A549 (cell line): Measurements from ENCODE around the gene TSPAN5. TPM values are rescaled to one million over a fixed set of nuclear protein-coding genes. Genes with fewer than 3 reads are reported as not detected.
A peak's percentile ranks its signal among the peaks of the same experiment; 100 is the strongest.

Source experiments
- ATAC-seq, 2 experiments: fragments of 200-7000 bp in 1 of 2; fragments of >200 bp in 1 of 2; cut with Nextera tagmentation in 1 of 2; cut with Tn5 transposase in 1 of 2; 3 replicates each; pipeline versions ENCODE4 v1.8.0 to v1.9.1; 2018 to 2020; ENCODE audit warnings: mild to moderate bottlenecking in 1 of 2, moderate library complexity in 1 of 2
- CTCF ChIA-PET: fragments of 300-600 bp; sonication (Branson Sonifier 250); formaldehyde crosslinking; extraction: SDS; loops from one replicate; lab custom pipeline; 2021; ENCODE audit warnings: antibody characterized with exemption, inconsistent platforms; lab: Yijun Ruan, JAX
- POLR2A ChIA-PET: fragments of 350-600 bp; formaldehyde crosslinking; extraction: SDS; loops from one replicate; lab custom pipeline; 2021; ENCODE audit warnings: antibody characterized with exemption, inconsistent platforms; lab: Yijun Ruan, JAX
- DNase-seq, 2 experiments: peaks; one replicate each; pipeline versions ENCODE4 v3.0.0 to v3.0.0-alpha.2; 2011 to 2016; ENCODE audit warnings: low read depth in 1 of 2, low spot score in 1 of 2
- FAIRE-seq: peaks from 2 replicates; lab custom pipeline; 2011; peaks lifted over from hg19 to GRCh38; lab: Jason Lieb, UNC
- H3K27ac ChIP-seq, 2 experiments: fragments of >200 bp; sonication (Bioruptor Twin); formaldehyde crosslinking; 3 replicates each; pipeline ENCODE4 v1.5.1; 2016 to 2017
- H3K4me1 ChIP-seq: fragments of >200 bp; sonication (Bioruptor Twin); formaldehyde crosslinking; 3 replicates; pipeline ENCODE4 v1.6.1; 2016
- H3K4me2 ChIP-seq: fragments of >200 bp; sonication (Bioruptor Twin); formaldehyde crosslinking; 3 replicates; pipeline ENCODE4 v1.6.1; 2016
- H3K4me3 ChIP-seq: fragments of >200 bp; sonication (Bioruptor Twin); formaldehyde crosslinking; 3 replicates; pipeline ENCODE4 v1.5.1; 2016
- H3K9me3 ChIP-seq: fragments of >200 bp; sonication (Bioruptor Twin); formaldehyde crosslinking; 3 replicates; pipeline ENCODE4 v1.6.1; 2016
- CHD4 ChIP-seq: fragments of 200-600 bp; sonication (generic); IDR thresholded peaks from 2 replicates; pipeline ENCODE4 v1.6.1; 2016; ENCODE audit warnings: antibody characterized with exemption, mild to moderate bottlenecking, borderline replicate concordance
- EHMT2 ChIP-seq: fragments of 200-600 bp; sonication (generic); IDR thresholded peaks from 2 replicates; pipeline ENCODE4 v1.6.1; 2016; ENCODE audit warnings: antibody characterized with exemption, low read depth, mild to moderate bottlenecking, moderate library complexity
- ESRRA ChIP-seq: fragments of 150-350 bp; IDR thresholded peaks from 2 replicates; pipeline ENCODE4 v1.6.1; 2014; ENCODE audit warnings: mild to moderate bottlenecking, low read length, borderline replicate concordance
- FOSB ChIP-seq: fragments of 250-450 bp; sonication (Bioruptor Pico); IDR thresholded peaks from 2 replicates; pipeline ENCODE4 v1.5.0; 2020; ENCODE audit warnings: mild to moderate bottlenecking, moderate library complexity
- FOSL2 ChIP-seq, 2 experiments: fragments of 450-650 bp in 1 of 2; fragments of >200 bp in 1 of 2; sonication (Bioruptor Twin) in 1 of 2; formaldehyde crosslinking; IDR thresholded peaks; 2 replicates each; pipeline versions ENCODE4 v1.5.0 to v1.6.1; 2016 to 2020; ENCODE audit warnings: mild to moderate bottlenecking in 1 of 2, moderate library complexity in 1 of 2
- GATA3 ChIP-seq: IDR thresholded peaks from 2 replicates; pipeline ENCODE4 v1.6.1; 2012; ENCODE audit warnings: borderline replicate concordance
- HOXB13 ChIP-seq: fragments of 250-450 bp; sonication (Bioruptor Pico); IDR thresholded peaks from 2 replicates; pipeline ENCODE4 v1.5.0; 2020; ENCODE audit warnings: low read depth, mild to moderate bottlenecking, moderate library complexity
- JUNB ChIP-seq: fragments of >200 bp; sonication (Bioruptor Twin); formaldehyde crosslinking; IDR thresholded peaks from 2 replicates; pipeline ENCODE4 v1.6.1; 2016
- MAFK ChIP-seq: fragments of 450-650 bp; IDR thresholded peaks from 2 replicates; pipeline ENCODE4 v1.6.1; 2014; ENCODE audit not compliant: partially characterized antibody
- MAZ ChIP-seq: fragments of 150-350 bp; IDR thresholded peaks from 2 replicates; pipeline ENCODE4 v1.6.1; 2014; ENCODE audit warnings: antibody characterized with exemption, low read depth, low read length, borderline replicate concordance
- NFE2L2 ChIP-seq: fragments of 150-350 bp; conservative IDR thresholded peaks from 2 replicates; pipeline ENCODE4 v1.6.1; 2014; ENCODE audit warnings: low read length
- PBX3 ChIP-seq: IDR thresholded peaks from 2 replicates; pipeline ENCODE4 v1.6.1; 2012
- RAD21 ChIP-seq, 2 experiments: fragments of >200 bp in 1 of 2; sonication (Bioruptor Twin) in 1 of 2; formaldehyde crosslinking in 1 of 2; IDR thresholded peaks in 1 of 2; conservative IDR thresholded peaks in 1 of 2; 2 replicates in 1 of 2; 3 replicates in 1 of 2; pipeline ENCODE4 v1.6.1; 2012 to 2018; ENCODE audit warnings: inconsistent platforms in 1 of 2
- RCOR1 ChIP-seq: fragments of 150-350 bp; IDR thresholded peaks from 2 replicates; pipeline ENCODE4 v1.6.1; 2014; ENCODE audit warnings: antibody characterized with exemption, low read length, low read depth
- RNF2 ChIP-seq: fragments of 200-600 bp; sonication (generic); IDR thresholded peaks from 2 replicates; pipeline ENCODE4 v1.6.1; 2016; ENCODE audit warnings: low read depth, mild to moderate bottlenecking, antibody characterized with exemption, moderate library complexity, borderline replicate concordance
- SMC3 ChIP-seq: fragments of >200 bp; sonication (Bioruptor Twin); formaldehyde crosslinking; IDR thresholded peaks from 3 replicates; pipeline ENCODE4 v1.6.1; 2018; ENCODE audit warnings: inconsistent platforms
- SREBF2 ChIP-seq: fragments of 450-650 bp; IDR thresholded peaks from 2 replicates; pipeline ENCODE4 v1.6.1; 2014; ENCODE audit warnings: mild to moderate bottlenecking, moderate library complexity
- ZC3H11A ChIP-seq: fragments of 450-650 bp; IDR thresholded peaks from 2 replicates; pipeline ENCODE4 v1.6.1; 2014; ENCODE audit warnings: antibody characterized with exemption, mild to moderate bottlenecking
- ZNF302 ChIP-seq: fragments of 250-450 bp; sonication (Bioruptor Pico); IDR thresholded peaks from 2 replicates; pipeline ENCODE4 v1.9.0; 2021; ENCODE audit warnings: inconsistent platforms, mild to moderate bottlenecking, moderate library complexity
- ZSCAN20 ChIP-seq: fragments of 250-450 bp; sonication (Bioruptor Pico); IDR thresholded peaks from 2 replicates; pipeline ENCODE4 v1.8.0; 2022; ENCODE audit warnings: mild to moderate bottlenecking, moderate library complexity
- WGBS: methylation state at CpG from one replicate; pipeline ENCODE4 v1.1.6; 2017; ENCODE audit errors: missing lambda C conversion rate; 5-methylcytosine and 5-hydroxymethylcytosine counted together
- polyA plus RNA-seq, 4 experiments: library from polyadenylated mRNA; depleted of rRNA in 3 of 4; stranded (reverse); fragments of >200 nt; fragmentation: RNase III in 1 of 4; extraction: RNeasy Plus Mini Kit Qiagen cat#74134 plus additional on column Dnase treatment in 1 of 4; gene quantifications; 2 replicates in 3 of 4; 3 replicates in 1 of 4; pipeline ENCODE4 v1.2.3, GENCODE V29; 2011 to 2017
- TF ChIP-seq, protein P1 (sequence below): IDR thresholded peaks from 2 replicates; pipeline ENCODE4 v1.6.1; 2012; ENCODE audit warnings: low read depth, borderline replicate concordance
- TF ChIP-seq, protein P2 (sequence below): fragments of 450-650 bp; IDR thresholded peaks from 2 replicates; pipeline ENCODE4 v1.6.1; 2014; ENCODE audit warnings: antibody characterized with exemption
- TF ChIP-seq, protein P3 (sequence below): IDR thresholded peaks from 2 replicates; pipeline ENCODE4 v1.6.1; 2012
- TF ChIP-seq, protein P4 (sequence below): fragments of 150-350 bp; IDR thresholded peaks from 2 replicates; pipeline ENCODE4 v1.6.1; 2014; ENCODE audit warnings: low read depth, mild to moderate bottlenecking, low read length

TSPAN5 gene
- polyA plus RNA-seq, 2 of the 4 experiments (the other 2 are of a cell fraction), result 9.5 to 12.4 TPM

- no peak for TF ChIP-seq PBX3
Measured at GRCh38 chr4:98524230-98524629, 134.2 kb downstream of the TSPAN5 start (continued).

DNA sequence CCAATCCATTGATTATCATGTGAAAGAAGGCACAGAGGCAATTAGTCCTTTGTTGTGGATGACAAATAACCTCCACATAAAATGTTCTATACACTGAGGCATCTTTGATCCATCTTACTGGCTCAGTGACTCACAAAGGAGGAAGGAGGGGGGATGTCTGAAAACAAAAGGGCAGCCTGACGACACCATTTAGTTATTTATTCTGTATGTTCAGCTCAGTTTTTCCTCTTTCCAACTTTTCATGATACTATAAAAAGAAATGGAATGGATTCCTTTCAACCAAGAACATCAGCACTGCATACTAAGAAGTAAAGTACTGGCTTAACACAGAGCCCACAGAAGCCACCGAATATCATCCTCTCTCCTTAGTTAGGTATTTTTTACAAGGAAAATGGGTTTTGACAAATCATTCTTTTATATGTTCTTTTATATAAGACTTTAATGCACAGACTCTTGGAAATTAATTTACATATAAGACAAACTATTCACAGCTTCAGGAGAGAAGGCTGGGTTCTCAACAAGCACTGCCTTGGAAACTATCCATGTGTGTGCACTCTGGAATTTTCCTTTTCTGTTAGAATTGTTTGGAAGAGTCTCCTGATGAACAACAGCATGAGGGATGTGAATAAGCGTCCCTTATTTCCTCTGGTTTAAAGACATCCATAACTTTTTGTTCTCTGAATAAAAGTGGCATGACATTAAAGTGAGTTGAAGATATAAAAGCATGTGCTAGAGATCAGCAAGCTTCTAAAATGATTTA is 135.6 kb downstream of the TSPAN5 start:
- DNase-seq (peak in 1 of 2 experiments; percentile 38), FAIRE-seq (no peak), ATAC-seq (peak in 1 of 2 experiments; percentile 77; a peak in 3 of 6 replicates)
- H3K27ac ChIP-seq, result peak overlapping the region; percentile 73 to 79
- no peaks in the 10 kb centered on the region for H3K9me3 ChIP-seq
- peak overlapping the region; percentile 77 for H3K4me2 ChIP-seq
- H3K4me3 ChIP-seq, result no peak overlapping the region
- TF ChIP-seq GATA3 (peak; percentile 35; the same call in 1 of the 2 replicates), FOSL2 (IDR thresholded peaks at IDR 0.05) (no peak), FOSL2 (CRISPR knock-in tag; IDR thresholded peaks at IDR 0.05) (peak; percentile 59), JUNB (peak; percentile 58; the same call in 1 of the 2 replicates), FOSB (CRISPR knock-in tag) (no peak), SREBF2 (no peak)
- TF ChIP-seq, protein P1, sequence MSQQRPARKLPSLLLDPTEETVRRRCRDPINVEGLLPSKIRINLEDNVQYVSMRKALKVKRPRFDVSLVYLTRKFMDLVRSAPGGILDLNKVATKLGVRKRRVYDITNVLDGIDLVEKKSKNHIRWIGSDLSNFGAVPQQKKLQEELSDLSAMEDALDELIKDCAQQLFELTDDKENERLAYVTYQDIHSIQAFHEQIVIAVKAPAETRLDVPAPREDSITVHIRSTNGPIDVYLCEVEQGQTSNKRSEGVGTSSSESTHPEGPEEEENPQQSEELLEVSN, result no peak
- peaks cover 45% of the 10 kb centered on the region for H3K4me1 ChIP-seq
- ChIA-PET POLR2A (no interaction called here), CTCF (interaction anchor here (0.5 to 1.3 kb wide), 2 partner anchors 55 to 403 kb away, joined by 3 to 6 read pairs; no protein-coding TSS in a partner anchor)
- WGBS, result 14% methylated on average over 3 of the region's 3 CpGs

GRCh38 chr4:98522062-98522461 is 136.3 kb downstream of the TSPAN5 start:
- 53% methylated on average over 5 of the region's 5 CpGs for WGBS
- ChIA-PET POLR2A (no interaction called here), CTCF (interaction anchor here (1.3 kb wide), 1 partner anchor 54 kb away, joined by 6 read pairs; no protein-coding TSS in a partner anchor)
- no peak for TF ChIP-seq MAZ
- no peak for TF ChIP-seq ZC3H11A
- TF ChIP-seq ZNF302 (CRISPR knock-in tag), result no peak
- TF ChIP-seq RCOR1, result no peak
- TF ChIP-seq ZSCAN20 (CRISPR knock-in tag), result no peak
- TF ChIP-seq NFE2L2, result no peak
- TF ChIP-seq, protein P2, sequence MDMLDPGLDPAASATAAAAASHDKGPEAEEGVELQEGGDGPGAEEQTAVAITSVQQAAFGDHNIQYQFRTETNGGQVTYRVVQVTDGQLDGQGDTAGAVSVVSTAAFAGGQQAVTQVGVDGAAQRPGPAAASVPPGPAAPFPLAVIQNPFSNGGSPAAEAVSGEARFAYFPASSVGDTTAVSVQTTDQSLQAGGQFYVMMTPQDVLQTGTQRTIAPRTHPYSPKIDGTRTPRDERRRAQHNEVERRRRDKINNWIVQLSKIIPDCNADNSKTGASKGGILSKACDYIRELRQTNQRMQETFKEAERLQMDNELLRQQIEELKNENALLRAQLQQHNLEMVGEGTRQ, result no peak
- no peak for TF ChIP-seq RNF2
- no peak for TF ChIP-seq EHMT2
- no peak for TF ChIP-seq MAFK
- TF ChIP-seq SMC3, result no peak
- TF ChIP-seq HOXB13, result no peak
- TF ChIP-seq RAD21 (conservative IDR thresholded peaks at IDR 0.05 in 1 of 2, IDR thresholded peaks at IDR 0.05 in 1 of 2), result no peak
- TF ChIP-seq, protein P3, sequence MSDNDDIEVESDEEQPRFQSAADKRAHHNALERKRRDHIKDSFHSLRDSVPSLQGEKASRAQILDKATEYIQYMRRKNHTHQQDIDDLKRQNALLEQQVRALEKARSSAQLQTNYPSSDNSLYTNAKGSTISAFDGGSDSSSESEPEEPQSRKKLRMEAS, result no peak
- TF ChIP-seq ESRRA, result no peak
- TF ChIP-seq GATA3, result no peak
- TF ChIP-seq CHD4, result no peak
- TF ChIP-seq, protein P4, sequence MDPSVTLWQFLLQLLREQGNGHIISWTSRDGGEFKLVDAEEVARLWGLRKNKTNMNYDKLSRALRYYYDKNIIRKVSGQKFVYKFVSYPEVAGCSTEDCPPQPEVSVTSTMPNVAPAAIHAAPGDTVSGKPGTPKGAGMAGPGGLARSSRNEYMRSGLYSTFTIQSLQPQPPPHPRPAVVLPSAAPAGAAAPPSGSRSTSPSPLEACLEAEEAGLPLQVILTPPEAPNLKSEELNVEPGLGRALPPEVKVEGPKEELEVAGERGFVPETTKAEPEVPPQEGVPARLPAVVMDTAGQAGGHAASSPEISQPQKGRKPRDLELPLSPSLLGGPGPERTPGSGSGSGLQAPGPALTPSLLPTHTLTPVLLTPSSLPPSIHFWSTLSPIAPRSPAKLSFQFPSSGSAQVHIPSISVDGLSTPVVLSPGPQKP, result no peak
- Histone ChIP-seq H3K4me3 (no peak overlapping the region), H3K9me3 (no peaks in the 10 kb centered on the region), H3K4me2 (peak overlapping the region; percentile 77), H3K4me1 (peaks cover 49% of the 10 kb centered on the region), H3K27ac (peak overlapping the region; percentile 73 to 79)
- no peak for DNase-seq
- no peak for ATAC-seq
- no peak for FAIRE-seq
